Suppressor macrophage (primary cell): Measurements from ENCODE around the gene KAZN.
"Not testable (repeated sequence)": the region's sequence is repeated elsewhere in the genome, so short reads cannot be mapped to it uniquely, and the experiment has no call there.

ENCODE experiments used
- DNase-seq, 4 experiments: peaks; one replicate each; pipeline ENCODE4 v3.0.0-alpha.2; 2020 to 2022

Gene KAZN

DNA sequence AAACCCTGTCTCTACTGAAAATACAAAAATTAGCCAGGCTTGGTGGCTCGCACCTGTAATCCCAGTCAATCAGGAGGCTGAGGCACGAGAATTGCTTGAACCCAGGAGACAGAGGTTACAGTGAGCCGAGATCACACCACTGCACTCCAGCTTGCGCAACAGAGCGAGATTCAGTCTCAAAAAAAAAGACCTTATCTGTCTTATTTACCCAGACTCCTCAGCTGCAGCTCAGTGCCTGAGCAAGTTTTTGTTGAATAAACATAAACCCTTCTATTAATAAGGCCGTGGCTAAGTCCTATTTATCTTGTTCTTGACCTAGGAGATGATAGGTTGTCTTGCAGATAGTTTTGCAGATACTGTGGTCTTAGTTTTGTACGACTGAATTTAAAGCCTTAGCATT is 418.6 kb downstream of the KAZN start:
- DNase-seq: no peak

DNA sequence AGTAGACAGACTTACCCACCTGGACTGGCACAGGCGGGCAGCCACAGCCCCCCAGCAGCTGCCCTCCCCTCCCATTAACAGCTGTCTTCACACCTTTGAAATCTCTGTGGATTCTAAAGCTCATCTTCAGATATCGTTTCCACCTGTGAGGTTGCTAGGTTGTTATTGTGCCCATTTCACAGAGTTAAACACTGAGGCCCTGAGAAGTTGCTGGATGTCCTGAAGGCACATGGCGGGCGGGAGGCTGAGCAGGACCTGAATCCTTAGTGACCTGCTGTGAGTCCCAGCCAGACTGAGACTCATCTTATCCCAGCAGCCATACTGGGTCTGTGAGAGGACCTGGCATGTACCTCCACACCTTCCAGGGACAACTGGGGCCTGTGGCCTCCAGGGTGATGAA is 420.3 kb downstream of the KAZN start:
- DNase-seq: no peak

DNA sequence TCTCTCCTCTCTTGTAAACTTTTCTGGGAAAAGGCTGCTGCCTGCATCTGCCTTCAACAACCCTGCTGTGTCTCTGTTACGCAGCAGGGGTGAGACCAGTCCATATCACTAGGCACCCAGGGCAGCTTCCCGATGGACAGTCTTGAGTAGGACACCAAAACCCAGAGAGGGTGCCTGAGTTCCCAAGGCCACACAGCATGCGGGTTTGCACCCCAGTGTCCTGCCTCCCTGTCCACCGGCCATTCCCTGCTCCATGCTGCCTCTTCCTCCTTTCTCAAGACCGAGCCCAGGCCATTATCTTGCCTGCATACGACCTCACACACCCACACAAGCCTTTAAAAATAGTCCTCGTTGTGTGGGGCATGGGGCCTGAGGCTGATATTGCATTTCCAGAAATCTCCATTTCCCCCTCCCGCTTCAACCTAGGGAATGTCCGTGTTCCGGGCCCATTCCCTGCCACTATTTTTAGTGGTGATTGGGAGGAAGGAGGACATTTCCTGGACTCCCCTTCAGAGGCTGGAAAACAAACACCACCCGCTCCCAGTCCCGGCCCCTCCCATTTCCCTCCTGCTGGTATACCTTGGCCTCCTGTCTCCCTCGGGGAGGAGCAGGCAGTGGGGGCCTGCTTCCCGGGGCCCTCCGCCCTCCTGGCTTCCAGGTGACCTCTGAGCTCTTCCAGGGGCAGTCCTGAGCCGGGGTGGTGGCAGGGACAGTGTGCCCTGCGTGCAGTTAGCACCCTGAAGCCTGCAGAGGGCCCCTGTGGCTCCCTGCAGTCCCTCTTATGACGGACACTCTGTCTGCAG is 422.7 kb downstream of the KAZN start:
- peak in 1 of 4 experiments; percentile 7 for DNase-seq

DNA sequence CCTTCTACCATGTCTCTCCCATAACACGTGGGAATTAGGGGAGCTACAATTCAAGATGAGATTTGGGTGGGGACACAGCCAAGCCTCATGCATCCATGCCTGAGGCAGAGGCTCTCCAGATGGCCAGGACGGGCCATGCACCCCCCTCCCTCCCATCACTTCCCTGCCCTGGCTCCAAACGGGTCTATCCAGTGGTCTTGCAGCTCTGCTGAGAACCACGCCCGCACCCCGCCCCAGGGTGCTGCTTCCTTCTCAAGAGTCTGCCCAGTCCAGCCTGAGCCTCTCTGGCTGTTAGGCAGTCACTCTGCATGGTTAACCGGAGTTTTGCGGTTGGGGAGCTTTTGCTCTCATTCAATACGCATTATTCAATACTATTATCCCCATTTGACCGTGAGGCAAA is 423.6 kb downstream of the KAZN start:
- DNase-seq: no peak

DNA sequence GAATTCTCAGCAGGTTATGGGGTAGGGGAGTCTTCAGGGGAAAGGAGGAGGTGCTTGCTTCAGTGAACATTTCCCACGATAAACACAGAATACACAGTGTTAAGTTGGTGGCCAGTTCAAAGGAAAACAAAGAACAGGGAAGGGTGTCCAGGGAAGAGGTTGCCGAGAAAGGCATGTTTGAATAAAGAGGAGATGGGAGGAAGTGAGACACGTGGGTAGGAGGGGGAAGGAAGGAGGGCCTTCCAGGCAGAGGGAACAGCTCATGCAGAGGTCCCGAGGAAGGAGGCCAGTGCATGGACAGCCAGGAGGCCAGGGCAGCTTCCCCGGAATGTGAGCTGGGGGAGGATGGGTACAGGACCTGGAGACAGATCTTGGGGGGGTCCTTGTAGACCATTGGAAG is 424.7 kb downstream of the KAZN start:
- DNase-seq: peak; percentile 9 to 55 (median 40)

DNA sequence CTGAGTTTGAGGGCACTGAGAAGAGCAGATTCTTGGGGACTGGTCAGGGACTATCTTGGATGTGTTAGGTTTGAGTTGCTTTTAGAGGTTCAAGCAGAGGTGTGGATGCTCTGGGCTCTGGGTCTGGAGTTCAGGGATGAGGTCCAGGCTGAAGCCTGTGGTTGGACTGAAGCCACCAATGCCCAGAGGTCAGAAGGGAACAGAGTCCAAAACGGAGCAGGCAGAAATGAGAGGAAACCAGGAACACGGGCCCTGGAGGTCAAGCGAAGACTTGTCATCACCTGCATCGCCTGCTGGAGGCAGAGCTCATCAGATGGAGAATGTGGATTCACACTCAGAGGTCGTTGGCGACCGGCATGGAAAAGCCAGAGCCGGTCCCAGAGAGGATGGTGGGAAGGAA is 425.5 kb downstream of the KAZN start:
- no peak for DNase-seq

DNA sequence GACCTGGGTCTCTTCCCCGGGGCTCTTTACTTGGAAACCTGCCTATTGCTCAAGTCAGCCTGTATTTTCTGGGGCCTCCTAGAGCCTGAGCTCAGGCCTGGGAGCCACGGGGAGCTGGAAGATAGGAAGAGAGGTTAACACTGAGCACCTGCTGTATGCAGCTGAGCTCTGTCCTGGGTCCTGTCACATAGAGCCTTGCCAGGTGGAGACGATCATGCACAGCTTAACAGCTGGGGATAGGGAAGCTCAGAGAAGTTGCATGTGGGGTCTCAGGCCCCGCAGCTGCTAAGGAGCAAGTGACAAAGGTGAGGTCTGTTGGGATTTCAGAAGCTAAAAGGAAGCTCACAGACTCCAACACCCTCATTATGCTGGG is 427.6 kb downstream of the KAZN start:
- no peak for DNase-seq

DNA sequence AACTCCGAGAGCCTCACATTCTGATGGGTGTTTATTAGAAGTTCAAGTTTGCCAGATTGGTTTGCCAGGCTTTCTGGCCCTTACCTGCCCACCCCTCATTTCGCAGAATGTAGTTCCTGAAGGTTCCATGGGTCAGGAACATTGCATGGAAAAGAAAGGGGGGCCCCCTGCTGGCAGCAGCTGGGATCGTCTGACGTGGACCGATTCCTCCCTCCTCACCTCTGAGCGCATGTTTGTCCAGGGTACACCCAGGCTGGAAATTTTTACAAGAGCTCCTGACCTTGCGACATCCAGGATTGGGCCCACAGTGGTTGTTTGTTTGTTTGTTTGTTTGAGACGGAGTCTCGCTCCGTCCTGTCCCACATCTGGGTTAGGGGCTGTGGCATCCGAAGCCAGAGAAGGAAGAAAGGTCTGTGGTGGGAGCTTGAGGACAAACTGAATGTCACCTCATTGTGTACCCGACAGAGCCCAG is 429.1 kb downstream of the KAZN start:
- peak; percentile 50 to 74 (median 66) for DNase-seq

DNA sequence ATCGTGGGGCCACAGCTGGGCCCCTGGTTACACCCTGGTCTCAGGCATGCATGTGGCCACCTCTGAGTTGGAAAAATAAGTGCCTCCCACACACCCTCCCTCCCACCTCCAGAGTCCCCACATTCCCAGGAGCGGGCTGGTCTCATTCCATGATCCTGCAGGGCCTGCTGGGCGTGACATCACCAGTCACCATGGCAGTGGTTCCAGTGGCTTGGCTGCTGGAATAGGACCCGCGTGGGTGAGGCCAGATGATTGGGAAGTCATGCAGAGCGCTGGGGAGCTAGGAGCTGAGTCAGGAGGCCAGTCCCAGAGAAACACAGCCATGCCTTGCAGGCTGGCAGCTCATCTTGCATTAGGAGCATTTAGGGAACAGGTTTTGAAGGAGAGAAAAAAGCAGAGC is 429.6 kb downstream of the KAZN start:
- peak; percentile 41 to 75 (median 56) for DNase-seq

DNA sequence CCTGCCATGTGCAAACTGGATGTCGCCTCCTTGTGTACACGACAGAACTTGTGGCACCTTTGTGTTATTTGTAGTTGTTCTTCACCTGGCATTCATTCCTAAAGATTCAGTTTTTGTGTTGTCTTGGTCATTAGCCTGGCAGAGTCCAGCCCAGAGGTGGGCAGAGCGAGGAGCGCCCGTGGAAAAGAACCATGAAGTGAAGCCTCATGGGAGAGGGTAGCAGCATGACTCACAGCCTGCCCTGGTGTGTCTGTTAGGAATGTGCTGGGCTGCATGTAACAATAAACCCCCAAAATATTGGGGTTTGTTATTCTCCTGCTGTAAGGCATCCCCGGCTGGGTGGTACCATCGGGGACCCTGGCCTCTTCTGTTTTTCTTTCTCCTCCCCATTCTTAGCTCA is 430.1 kb downstream of the KAZN start:
- no peak for DNase-seq

DNA sequence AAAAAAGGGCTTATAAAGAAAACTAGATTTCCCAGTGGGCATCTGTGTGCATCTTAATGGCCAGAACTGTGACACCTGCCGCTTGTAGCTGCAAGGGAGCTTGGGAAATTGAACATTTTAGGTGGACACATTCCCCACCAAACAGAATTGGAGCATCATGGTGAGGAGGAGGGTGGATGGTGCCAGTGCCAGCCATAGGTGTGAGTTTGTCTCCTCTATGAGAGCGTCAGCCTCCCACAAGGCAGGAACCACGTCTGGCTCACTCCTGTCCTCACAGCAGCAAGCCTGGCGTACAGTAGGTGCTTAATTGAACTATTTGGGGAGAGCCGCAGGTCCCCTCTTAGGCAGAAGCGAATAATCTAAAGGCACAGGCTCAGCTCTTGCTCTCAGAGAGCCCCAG is 430.6 kb downstream of the KAZN start:
- DNase-seq: no peak

DNA sequence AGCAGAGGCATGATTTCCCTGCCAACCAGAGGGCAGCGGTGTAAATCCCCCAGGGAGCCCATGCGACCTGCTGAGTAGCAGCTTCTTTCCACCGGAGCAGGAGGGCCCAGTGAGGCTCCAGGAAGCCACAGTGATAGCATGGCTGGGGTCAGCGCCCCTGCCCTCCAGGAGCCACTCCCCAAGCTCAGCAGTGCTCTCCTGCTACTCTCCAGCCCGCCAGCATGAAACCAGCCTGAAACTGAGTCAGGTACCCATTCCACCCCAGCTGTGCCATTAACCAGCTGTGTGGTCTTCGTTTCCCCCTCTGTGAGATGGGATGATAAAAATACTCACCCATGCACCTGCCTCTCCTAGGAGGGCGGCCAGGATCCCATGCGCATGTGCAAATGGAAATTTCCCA is 431.3 kb downstream of the KAZN start:
- DNase-seq: no peak

DNA sequence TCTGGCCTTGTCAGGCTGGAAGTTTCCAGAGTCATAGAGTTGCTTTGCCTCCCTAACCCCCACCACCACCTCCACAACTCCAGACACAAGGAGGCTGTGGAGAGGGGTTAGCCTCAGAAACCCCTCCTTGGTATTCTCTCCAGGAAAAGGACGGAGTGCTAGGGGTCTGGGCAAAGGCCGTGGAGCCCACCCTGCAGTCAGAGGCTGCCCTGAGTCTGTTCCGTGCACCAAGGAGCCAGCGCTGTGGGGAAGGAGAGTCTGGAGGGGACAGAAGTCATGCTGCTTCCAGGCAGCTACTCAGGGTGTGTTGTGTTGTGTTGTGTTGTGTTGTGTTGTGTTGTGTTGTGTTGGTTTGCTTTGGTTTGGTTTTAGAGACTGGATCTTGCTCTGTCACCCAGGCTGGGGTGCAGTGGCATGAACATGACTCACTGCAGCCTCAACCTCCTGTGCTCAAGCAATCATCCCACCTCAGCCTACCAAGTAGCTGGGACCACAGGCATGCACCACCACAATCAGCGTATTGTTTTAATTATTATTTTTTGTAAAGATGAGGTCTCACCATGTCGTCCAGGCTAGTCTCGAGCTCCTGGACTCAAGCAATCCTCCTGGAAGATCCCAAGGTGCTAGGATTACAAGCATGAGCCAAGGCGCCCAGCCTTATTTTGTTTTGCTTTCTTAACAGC is 432.9 kb downstream of the KAZN start:
- DNase-seq: no peak

DNA sequence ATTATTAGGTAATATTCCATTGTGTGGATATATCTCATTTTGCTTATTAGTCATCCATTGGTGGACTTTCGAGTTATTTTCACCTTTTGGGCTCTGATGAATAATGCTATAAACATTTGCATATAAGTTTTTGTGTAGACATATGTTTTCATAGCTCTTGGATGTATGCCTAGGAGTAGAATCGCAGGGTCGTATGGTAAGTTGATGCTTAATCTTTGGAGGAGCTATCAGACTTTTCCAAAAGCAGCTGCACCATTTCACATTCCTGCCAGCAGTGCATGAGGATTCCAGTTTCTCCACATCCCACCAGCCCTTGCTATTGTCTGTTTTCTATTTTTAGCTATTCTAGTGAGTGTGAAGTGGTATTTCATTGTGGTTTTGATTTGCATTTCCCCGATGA is 434.8 kb downstream of the KAZN start:
- DNase-seq: no peak

DNA sequence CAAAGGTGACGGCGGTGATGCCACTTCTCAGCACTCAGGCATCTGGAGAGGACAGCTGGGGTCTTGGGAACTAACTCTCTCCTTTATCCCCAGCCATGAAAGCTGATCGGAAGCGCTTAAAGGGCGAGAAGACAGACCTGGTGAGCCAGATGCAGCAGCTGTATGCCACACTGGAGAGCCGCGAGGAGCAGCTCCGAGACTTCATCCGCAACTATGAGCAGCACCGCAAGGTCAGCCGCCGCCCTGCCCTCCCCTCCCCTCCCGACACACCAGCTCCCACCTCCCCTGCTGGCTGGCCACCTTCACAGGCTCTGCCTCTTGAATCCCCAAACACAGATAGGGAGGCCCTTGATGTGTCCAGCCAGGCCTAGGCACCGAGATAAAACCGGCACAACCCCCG is 436.2 kb downstream of the KAZN start:
- no peak for DNase-seq

DNA sequence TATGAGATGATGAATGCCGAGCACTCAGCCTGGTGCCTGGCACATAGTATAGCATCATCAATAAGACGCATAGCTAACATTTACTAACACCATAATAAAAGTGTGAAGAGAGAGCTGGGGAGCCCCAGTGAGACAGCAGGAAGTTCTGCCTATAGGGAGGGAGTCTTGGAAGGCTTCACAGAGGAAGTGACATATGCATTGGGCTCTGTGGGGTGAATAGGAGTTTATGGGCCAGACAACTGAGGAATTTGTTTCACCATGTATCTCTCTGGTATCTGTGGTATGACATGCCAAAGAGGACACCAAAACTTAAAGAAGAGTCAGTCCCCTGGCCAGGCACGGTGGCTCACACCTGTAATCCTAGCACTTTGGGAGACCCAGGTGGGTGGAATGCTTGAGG is 436.8 kb downstream of the KAZN start:
- DNase-seq: no peak

DNA sequence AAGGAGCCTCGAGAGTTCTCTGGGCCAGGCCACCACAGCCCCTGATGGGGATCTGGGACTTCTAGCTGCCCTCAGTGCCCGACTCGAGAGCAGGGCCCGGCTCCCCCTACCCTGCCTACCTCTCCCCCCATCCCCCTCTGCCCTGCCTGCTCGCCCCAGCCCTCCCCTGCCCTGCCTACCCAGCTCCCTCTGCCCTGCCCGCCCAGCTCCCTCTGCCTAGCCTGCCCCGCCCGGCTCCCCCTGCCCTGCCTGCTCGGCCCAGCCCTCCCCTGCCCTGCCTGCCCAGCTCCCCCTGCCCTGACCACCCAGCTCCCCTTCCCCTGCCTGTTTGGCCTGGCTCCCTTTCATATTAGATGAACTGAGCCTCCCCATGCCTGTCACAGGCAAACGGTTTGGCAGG is 437.6 kb downstream of the KAZN start:
- no peak for DNase-seq

DNA sequence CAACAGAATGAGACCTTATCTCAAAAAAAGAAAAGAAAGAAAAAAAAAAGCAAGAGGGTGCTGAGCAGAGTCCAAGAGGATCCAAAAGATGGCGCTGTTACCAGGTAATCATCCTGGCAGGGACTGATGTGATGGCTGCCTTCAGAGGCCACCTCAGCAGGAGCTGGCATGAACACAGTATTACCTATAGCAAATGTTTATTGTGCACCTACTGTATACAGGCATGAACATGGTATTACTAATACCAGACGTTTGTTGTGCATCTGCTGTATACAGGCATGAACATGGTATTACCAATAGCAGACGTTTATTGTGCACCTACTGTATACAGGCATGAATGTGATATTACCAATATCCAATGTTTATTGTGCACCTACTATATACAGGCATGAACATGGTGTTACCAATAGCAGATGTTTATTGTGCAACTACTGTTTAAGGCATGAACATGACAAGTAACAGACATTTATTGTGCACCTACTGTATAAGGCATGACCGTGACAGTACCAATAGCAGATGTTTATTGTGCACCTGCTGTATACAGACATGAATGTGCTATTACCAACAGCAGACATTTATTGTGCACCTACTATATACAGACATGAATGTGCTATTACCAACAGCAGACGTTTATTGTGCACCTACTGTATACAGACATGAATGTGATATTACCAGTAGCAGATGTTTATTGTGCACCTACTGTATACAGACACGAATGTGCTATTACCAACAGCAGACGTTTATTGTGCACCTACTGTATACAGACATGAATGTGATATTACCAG is 439.9 kb downstream of the KAZN start:
- DNase-seq: peak in 1 of 4 experiments; percentile 23

DNA sequence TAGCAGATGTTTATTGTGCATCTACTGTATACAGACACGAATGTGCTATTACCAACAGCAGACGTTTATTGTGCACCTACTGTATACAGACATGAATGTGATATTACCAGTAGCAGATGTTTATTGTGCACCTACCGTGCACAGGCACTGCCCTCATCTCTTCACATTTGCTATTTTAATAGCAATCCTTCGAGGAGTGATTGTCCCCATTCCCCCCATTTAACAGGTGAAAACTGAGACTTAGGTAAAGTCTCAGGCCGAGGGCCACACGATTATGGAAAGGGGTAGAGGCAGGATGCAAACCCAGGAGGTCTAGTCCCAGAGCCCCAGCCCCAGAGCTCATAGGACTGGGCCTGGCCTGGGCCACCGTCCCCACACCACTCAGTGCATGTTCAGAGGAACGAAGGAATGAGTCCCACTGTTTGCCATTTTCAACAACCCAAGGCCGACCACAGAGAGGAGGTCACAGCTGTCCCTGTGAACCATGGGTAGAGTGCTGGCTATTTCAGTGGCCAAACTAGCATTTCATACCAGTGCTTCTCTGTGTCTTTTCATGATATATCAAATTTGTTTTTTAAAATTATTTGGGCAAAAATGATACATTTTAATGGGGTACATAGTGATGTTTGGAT is 440.6 kb downstream of the KAZN start:
- DNase-seq: no peak

DNA sequence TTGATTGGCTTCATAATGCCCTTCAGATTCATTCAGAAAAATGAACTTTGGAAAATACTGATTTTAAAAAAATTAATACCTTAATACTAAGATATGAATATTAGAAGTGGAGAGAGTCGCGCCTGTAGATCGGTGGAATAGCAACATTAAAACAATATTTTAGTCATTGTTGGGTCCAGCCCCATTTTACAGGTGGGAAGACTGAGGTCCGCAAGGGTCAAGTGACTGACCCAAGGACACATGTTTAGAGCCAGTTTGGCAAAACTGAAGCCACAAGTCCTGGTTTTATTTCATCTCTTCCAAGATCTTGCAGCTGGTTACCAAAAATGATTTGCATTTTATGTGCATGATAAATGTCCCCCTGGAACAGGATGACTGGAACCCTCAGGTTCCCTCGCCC is 441.4 kb downstream of the KAZN start:
- no peak for DNase-seq

DNA sequence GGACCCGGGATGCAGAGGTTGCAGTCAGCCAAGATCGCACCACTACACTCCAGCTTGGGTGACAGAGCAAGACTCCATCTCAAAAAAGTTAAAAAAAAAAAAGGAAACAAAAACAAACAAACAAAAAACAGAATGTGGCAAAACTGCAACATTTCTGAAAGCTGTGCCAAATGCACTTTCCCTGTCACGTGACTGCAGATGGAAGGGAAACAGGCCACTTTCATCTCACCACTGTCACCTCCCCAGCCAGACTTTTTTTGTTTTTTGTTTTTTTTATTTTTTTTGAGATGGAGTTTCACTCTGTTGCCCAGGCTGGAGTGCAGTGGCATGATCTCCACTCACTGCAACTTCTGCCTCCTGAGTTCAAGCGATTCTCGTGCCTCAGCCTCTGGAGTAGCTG is 442.2 kb downstream of the KAZN start:
- not testable (repeated sequence) for DNase-seq

DNA sequence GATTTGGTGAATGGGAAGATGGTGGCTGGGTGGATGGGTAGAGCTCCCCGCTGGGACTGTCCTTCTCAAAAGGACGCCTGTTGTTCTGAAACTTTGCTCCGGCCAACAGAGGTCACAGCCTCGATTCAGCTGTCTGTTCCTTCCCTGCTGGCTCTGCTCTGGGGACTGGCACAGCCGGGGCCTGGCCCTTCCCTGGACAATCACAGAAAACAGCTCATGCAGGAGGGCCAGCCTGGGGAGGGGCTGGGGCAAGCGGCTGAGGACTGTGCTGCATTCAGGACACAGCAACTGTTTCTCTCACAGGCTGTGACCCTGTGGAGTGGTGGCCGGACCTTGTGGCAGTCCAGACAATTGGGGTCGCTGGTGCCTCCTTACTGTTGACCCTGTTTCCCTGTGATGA is 444.4 kb downstream of the KAZN start:
- no peak for DNase-seq

DNA sequence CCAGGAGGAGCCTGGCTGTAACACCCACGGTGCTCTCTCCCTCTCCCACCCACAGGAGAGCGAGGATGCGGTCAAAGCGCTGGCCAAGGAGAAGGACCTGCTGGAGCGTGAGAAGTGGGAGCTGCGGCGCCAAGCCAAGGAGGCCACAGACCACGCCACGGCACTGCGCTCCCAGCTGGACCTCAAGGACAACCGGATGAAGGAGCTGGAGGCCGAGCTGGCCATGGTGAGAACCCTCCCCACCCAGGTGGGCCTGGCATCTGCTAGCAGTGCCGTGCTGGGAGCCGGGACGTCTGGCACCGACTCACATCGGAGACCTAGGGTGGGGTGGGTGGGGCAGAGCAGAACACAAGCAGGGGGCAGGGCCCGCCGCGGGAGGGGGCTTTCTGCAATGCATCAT is 445.4 kb downstream of the KAZN start:
- no peak for DNase-seq
